HL-60/S4 (cell line): Measurements from ENCODE around the gene SLC29A2.
"Not testable (repeated sequence)": the region's sequence is repeated elsewhere in the genome, so short reads cannot be mapped to it uniquely, and the experiment has no call there.

Experiments used
- in situ Hi-C: fragments of 300-500 bp; cut with MboI; formaldehyde crosslinking; loops from 2 replicates; pipeline ENCODE4 v1.14.3; 2022; ENCODE audit warnings: low sequenced_read_pairs

The SLC29A2 gene

GRCh38 chr11:66321606-66322005 lies 50.0 kb downstream of the SLC29A2 start:
- in situ Hi-C loops = no loop called here

GRCh38 chr11:66320748-66321147 lies 50.8 kb downstream of the SLC29A2 start:
- in situ Hi-C loops = not testable (repeated sequence)

- in situ Hi-C loops = not testable (repeated sequence)
Observed at GRCh38 chr11:66320289-66320688, 51.3 kb downstream of the SLC29A2 start.

- in situ Hi-C loops = no loop called here
Observed at GRCh38 chr11:66318600-66318970, 53.0 kb downstream of the SLC29A2 start.

GRCh38 chr11:66317723-66318599 lies 53.6 kb downstream of the SLC29A2 start:
- in situ Hi-C loops = no loop called here

GRCh38 chr11:66317322-66317722 lies 54.2 kb downstream of the SLC29A2 start:
- in situ Hi-C loops = no loop called here

- in situ Hi-C loops = no loop called here
Observed at GRCh38 chr11:66316849-66317251, 54.7 kb downstream of the SLC29A2 start, which contains the start of gene CD248. CD248 (minus strand) TSS chr11:66317044; CDS start chr11:66317027, 17 bp downstream.

GRCh38 chr11:66315921-66316811 lies 55.4 kb downstream of the SLC29A2 start:
- in situ Hi-C loops = no loop called here

- in situ Hi-C loops = no loop called here
Observed at GRCh38 chr11:66315498-66315885, 56.1 kb downstream of the SLC29A2 start.

- in situ Hi-C loops = no loop called here
Observed at GRCh38 chr11:66314561-66315497, 56.7 kb downstream of the SLC29A2 start.

GRCh38 chr11:66314186-66314501 lies 57.4 kb downstream of the SLC29A2 start:
- in situ Hi-C loops = no loop called here

GRCh38 chr11:66313321-66314185 lies 58.0 kb downstream of the SLC29A2 start:
- in situ Hi-C loops = no loop called here

GRCh38 chr11:66312549-66313320 lies 58.8 kb downstream of the SLC29A2 start:
- in situ Hi-C loops = no loop called here
